ENCODE measurements around the gene TRMT112. TPM values are rescaled to one million over a fixed set of nuclear protein-coding genes. Genes with fewer than 3 reads are reported as not detected.

TRMT112 gene
- total RNA-seq, 1 experiment from 2014 or later = 328 TPM

DNA sequence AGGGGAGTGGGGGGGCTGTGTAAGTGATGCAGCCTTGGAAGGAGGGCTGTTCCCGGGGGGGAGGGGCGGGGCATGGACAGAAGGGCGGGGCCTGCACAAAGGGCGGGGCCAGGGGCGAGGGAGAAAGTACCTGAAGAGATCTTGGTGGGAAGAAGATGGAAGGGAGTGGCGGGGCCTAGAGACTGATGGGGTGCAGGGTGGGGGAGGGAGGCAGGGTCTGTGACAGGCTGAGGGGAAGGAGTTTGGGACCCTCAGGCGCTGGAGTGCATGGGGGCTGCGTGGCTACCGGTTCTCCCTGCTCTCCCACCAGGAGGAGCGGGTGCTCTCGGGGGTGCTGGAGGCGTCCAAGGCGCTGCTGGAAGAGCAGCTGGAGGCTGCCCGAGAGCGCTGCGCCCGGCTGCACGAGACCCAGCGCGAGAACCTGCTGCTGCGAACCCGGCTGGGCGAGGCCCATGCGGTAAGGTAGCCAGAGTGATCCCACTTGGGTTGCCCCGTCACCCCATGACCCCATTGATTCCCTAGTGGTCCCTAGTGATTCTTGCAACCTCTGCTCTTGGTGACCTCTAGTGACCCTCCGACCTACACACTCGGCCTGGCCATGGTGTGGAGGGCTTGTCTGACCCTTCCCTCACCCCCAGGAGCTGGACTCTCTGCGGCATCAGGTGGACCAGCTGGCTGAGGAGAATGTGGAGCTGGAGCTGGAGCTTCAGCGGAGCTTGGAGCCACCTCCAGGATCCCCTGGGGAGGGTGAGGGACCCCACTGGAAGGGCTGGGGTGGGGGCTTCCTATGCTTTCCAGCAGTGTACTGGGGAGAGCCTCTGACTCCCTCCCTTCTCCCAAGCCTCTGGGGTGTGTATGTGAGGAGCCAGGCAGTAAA lies 25.7 kb upstream of the TRMT112 start:
- Histone ChIP-seq H2AFZ (ENCODE audit: low read depth, low read length, poor library complexity, severe bottlenecking) (no peak overlapping the region), H3K27me3 (ENCODE audit: insufficient read depth, low read length) (no peaks in the 10 kb centered on the region), H3K4me2 (ENCODE audit: low read length) (peak overlapping the region; percentile 92), H3K27ac (ENCODE audit: low read depth, low read length) (peak overlapping the region; percentile 58; the same call in 1 of the 2 replicates), H3K79me2 (ENCODE audit: insufficient read depth, low read length) (no peaks in the 10 kb centered on the region), H3K9me3 (ENCODE audit: control insufficient read depth in 1 of 2, insufficient read depth in 1 of 2, low read depth in 1 of 2, low read length in 2 of 2) (no peaks in the 10 kb centered on the region), H3K9ac (ENCODE audit: low read length) (no peak overlapping the region), H3K4me1 (ENCODE audit: control insufficient read depth in 1 of 2, insufficient read depth in 2 of 2, low read length in 2 of 2) (peaks cover 14 to 39% of the 10 kb centered on the region in 2 experiments), H3K4me3 (replicated peaks in 1 of 2; ENCODE audit: low read depth in 1 of 2, low read length in 2 of 2) (peak overlapping the region; percentile 16 to 61; a peak in 2 of 4 replicates), H4K20me1 (ENCODE audit: insufficient read depth) (no peaks in the 10 kb centered on the region), H3K9me2 (ENCODE audit: insufficient read depth) (no peaks in the 10 kb centered on the region), H3K36me3 (ENCODE audit: control insufficient read depth in 1 of 2, insufficient read depth in 2 of 2, low read length in 2 of 2) (no peaks in the 10 kb centered on the region)
- RAD21 ChIA-PET (ENCODE audit: low non-redundant PET in 1 of 2, low total read pairs in 2 of 2, uncharacterized antibody in 2 of 2, unreplicated experiment in 2 of 2) = interaction anchor here (0.6 to 2.7 kb wide), 4 partner anchors 11 to 138 kb away, joined by 4 to 14 read pairs (median 6); partner anchors contain the start of gene PRDX5 (in 1 of the 2)
- no peak for DNase-seq (ENCODE audit: low read depth, low spot score)
- TF ChIP-seq FOSL1 (IDR thresholded peaks at IDR 0.05; ENCODE audit: low read depth) (no peak), EGR1 (IDR thresholded peaks at IDR 0.05; ENCODE audit: low read depth) (no peak), EZH2 (IDR thresholded peaks at IDR 0.05) (no peak), JUND (IDR thresholded peaks at IDR 0.05) (no peak), POLR2AphosphoS5 (IDR thresholded peaks at IDR 0.05; ENCODE audit: low read depth, low read length) (no peak), ELF1 (IDR thresholded peaks at IDR 0.05; ENCODE audit: borderline replicate concordance, low read depth) (no peak), TCF7L2 (IDR thresholded peaks at IDR 0.05; ENCODE audit: borderline replicate concordance, extremely low read depth, insufficient read depth, insufficient read length) (no peak), YY1 (IDR thresholded peaks at IDR 0.05; ENCODE audit: extremely low read depth, insufficient replicate concordance, low read depth, low read length) (no peak), SIN3A (IDR thresholded peaks at IDR 0.05; ENCODE audit: low read depth) (no peak), POLR2A (IDR thresholded peaks at IDR 0.05; ENCODE audit: borderline replicate concordance, extremely low read depth, insufficient read depth, insufficient read length) (no peak), CEBPB (IDR thresholded peaks at IDR 0.05; ENCODE audit: low read depth) (no peak), SP1 (IDR thresholded peaks at IDR 0.05; ENCODE audit: low read depth) (no peak)
- TF ChIP-seq, protein P1, sequence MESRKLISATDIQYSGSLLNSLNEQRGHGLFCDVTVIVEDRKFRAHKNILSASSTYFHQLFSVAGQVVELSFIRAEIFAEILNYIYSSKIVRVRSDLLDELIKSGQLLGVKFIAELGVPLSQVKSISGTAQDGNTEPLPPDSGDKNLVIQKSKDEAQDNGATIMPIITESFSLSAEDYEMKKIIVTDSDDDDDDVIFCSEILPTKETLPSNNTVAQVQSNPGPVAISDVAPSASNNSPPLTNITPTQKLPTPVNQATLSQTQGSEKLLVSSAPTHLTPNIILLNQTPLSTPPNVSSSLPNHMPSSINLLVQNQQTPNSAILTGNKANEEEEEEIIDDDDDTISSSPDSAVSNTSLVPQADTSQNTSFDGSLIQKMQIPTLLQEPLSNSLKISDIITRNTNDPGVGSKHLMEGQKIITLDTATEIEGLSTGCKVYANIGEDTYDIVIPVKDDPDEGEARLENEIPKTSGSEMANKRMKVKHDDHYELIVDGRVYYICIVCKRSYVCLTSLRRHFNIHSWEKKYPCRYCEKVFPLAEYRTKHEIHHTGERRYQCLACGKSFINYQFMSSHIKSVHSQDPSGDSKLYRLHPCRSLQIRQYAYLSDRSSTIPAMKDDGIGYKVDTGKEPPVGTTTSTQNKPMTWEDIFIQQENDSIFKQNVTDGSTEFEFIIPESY (IDR thresholded peaks at IDR 0.05; ENCODE audit: extremely low read depth, insufficient replicate concordance, low read length) = no peak
- TF ChIP-seq, protein P2, sequence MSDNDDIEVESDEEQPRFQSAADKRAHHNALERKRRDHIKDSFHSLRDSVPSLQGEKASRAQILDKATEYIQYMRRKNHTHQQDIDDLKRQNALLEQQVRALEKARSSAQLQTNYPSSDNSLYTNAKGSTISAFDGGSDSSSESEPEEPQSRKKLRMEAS (IDR thresholded peaks at IDR 0.05) = no peak
- TF ChIP-seq, protein P3, sequence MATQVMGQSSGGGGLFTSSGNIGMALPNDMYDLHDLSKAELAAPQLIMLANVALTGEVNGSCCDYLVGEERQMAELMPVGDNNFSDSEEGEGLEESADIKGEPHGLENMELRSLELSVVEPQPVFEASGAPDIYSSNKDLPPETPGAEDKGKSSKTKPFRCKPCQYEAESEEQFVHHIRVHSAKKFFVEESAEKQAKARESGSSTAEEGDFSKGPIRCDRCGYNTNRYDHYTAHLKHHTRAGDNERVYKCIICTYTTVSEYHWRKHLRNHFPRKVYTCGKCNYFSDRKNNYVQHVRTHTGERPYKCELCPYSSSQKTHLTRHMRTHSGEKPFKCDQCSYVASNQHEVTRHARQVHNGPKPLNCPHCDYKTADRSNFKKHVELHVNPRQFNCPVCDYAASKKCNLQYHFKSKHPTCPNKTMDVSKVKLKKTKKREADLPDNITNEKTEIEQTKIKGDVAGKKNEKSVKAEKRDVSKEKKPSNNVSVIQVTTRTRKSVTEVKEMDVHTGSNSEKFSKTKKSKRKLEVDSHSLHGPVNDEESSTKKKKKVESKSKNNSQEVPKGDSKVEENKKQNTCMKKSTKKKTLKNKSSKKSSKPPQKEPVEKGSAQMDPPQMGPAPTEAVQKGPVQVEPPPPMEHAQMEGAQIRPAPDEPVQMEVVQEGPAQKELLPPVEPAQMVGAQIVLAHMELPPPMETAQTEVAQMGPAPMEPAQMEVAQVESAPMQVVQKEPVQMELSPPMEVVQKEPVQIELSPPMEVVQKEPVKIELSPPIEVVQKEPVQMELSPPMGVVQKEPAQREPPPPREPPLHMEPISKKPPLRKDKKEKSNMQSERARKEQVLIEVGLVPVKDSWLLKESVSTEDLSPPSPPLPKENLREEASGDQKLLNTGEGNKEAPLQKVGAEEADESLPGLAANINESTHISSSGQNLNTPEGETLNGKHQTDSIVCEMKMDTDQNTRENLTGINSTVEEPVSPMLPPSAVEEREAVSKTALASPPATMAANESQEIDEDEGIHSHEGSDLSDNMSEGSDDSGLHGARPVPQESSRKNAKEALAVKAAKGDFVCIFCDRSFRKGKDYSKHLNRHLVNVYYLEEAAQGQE (IDR thresholded peaks at IDR 0.05; ENCODE audit: low read depth) = no peak
- TF ChIP-seq, protein P4, sequence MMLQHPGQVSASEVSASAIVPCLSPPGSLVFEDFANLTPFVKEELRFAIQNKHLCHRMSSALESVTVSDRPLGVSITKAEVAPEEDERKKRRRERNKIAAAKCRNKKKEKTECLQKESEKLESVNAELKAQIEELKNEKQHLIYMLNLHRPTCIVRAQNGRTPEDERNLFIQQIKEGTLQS (IDR thresholded peaks at IDR 0.05) = no peak
- TF ChIP-seq, protein P5, sequence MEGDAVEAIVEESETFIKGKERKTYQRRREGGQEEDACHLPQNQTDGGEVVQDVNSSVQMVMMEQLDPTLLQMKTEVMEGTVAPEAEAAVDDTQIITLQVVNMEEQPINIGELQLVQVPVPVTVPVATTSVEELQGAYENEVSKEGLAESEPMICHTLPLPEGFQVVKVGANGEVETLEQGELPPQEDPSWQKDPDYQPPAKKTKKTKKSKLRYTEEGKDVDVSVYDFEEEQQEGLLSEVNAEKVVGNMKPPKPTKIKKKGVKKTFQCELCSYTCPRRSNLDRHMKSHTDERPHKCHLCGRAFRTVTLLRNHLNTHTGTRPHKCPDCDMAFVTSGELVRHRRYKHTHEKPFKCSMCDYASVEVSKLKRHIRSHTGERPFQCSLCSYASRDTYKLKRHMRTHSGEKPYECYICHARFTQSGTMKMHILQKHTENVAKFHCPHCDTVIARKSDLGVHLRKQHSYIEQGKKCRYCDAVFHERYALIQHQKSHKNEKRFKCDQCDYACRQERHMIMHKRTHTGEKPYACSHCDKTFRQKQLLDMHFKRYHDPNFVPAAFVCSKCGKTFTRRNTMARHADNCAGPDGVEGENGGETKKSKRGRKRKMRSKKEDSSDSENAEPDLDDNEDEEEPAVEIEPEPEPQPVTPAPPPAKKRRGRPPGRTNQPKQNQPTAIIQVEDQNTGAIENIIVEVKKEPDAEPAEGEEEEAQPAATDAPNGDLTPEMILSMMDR (IDR thresholded peaks at IDR 0.05 in 2 of 3, conservative IDR thresholded peaks at IDR 0.05 in 1 of 3; ENCODE audit: borderline replicate concordance in 1 of 3, insufficient read depth in 1 of 3, low read depth in 2 of 3, low read length in 2 of 3) = no peak
- POLR2A ChIA-PET = interaction anchor here (0.5 to 1.4 kb wide), 10 partner anchors 10 to 1428 kb away, joined by 3 to 16 read pairs (median 5); partner anchors contain the start of genes PRDX5, STIP1 and TRMT112
- intact Hi-C loops (cut with micrococcal nuclease) = loop anchor here (5.0 kb wide), 1 partner anchor 36 kb away; the partner anchor contains the start of gene ESRRA
- BruUV-seq (replicated peaks) = no TSS peak
- CTCF ChIA-PET = interaction anchor here (0.9 to 3.9 kb wide), 7 partner anchors 11 to 306 kb away, joined by 3 to 46 read pairs (median 5); partner anchors contain the start of genes PRDX5, STIP1 and TRMT112
- peak; percentile 52 for ATAC-seq

All from HCT116 (cell line).